HL-60/S4 treated with retinoic acid at 250 ng/mL for 4 days and 3 days (cell line): ENCODE measurements around the gene IL17B.

Experiments used
- in situ Hi-C: fragments of 300-500 bp; cut with MboI; formaldehyde crosslinking; loops from 2 replicates; pipeline ENCODE4 v1.7.0; 2022; ENCODE audit warnings: low sequenced_read_pairs

Gene IL17B

DNA sequence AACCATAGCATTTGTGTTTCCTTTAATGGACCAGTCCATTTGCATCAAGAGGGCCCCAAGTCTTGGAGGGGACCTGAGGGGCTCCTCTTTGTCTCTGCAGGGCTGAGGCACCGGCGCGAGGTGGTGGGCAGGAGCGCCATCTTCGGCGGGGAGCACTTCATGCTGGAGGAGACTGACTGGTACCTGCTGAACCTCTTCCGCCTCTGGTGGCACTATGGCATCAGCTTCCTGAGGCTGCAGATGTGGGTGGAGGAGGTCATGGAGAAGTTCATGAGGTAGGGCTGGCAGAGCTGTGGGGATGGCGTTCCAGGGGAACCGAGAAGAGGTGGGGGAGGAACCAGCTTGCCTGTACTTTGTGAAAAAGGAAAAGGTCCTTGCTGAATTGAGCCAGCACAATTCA is 15.2 kb downstream of the IL17B start:
- in situ Hi-C loops = no loop called here

DNA sequence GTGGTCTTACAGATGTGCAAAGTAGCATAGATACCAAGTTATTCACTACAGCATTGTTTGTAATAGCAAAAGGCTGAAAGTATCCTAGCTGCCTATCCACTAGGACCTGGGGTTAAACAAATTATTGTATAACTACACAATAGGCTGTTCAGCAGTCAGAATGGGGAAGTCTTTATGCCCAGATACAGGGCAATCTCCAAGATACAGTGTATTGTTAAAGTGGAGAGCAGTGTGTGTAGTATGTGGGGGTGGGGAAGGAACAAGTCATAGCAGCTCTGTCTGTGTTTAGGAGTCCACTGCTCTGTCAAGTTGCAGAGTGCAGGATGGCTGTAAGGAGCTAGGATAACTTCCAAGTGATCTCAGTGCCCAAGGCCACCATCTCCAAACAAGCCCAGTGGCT is 15.7 kb downstream of the IL17B start:
- in situ Hi-C loops = no loop called here

DNA sequence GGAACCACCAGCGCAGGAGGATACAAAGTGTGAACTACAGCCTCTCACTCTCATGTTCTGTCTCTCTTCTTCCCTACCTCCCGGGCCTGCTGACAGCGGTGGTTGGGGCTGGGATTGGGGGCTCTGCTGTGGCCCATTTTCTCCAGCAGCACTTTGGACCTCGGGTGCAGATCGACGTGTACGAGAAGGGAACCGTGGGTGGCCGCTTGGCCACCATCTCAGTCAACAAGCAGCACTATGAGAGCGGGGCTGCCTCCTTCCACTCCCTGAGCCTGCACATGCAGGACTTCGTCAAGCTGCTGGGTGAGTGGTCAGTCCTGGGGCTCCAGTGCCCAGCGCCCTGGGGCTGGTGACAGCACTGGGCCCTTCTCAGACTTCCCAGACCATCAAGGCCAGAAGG is 16.6 kb downstream of the IL17B start:
- in situ Hi-C loops = no loop called here

DNA sequence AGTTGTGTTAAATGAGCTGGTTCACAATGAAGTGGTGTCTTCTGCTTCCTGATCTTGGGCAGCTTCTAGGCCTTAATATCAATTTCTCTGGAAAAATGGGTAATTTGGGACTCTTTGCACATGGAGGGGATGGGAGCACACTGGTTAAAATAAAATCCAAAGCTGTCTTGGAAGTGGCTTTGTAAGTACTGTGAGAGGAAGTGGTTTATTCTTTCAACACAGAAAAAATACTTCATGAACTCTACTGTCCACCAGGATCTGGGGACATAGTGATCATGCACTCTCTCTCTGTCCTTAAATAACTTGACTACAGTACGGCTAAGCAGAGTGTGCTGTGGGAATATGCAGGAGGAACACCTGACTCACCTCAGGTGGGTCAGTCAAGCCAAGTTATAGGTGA is 18.8 kb downstream of the IL17B start:
- in situ Hi-C loops = no loop called here

DNA sequence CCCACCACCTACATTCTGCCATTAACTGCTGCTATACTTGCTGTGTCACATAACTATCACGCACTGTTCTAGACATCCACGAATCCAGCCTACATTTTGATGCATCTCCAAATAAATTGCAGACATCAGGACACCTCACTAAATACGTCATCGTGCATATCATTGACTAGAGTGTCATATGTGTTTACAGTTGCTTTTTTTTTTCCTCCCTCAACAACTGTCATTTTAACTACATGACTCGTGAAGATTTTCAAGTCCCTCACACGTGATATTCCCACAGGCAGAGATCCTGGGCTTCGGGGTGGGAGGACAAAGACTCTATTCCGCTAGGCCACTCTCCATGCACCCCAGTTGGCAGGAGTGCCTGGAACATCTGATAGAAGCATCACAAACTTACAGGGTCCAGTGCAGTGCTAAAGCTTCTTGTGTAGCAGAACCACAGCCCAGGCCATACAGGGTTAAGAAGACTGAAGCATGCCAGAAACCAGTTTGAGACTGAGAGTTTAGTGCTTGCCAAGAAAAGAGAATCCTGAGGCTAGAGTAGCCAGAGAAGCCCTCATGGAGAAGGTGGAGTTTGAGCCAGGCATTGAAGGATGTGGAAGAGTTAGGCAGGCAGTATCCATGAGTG is 20.1 kb downstream of the IL17B start:
- in situ Hi-C loops = no loop called here

DNA sequence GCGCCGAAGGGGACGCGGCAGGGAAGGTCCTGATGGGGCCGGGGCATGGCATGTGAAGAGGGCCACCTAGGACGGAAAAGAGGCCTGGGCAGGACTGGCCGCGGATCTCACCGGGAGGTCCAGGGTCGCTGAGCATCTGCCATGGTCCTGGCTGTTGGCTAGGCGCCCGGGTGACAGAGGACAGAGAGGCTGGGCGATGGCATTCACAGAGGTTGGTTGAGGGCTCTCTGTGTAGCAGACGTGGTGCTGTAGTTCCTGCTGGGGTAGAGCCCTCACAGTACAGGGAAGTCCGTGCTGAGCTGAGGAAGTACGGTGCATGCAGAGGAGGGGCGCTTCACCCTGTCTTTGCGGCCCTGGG is 20.8 kb downstream of the IL17B start:
- in situ Hi-C loops = no loop called here

DNA sequence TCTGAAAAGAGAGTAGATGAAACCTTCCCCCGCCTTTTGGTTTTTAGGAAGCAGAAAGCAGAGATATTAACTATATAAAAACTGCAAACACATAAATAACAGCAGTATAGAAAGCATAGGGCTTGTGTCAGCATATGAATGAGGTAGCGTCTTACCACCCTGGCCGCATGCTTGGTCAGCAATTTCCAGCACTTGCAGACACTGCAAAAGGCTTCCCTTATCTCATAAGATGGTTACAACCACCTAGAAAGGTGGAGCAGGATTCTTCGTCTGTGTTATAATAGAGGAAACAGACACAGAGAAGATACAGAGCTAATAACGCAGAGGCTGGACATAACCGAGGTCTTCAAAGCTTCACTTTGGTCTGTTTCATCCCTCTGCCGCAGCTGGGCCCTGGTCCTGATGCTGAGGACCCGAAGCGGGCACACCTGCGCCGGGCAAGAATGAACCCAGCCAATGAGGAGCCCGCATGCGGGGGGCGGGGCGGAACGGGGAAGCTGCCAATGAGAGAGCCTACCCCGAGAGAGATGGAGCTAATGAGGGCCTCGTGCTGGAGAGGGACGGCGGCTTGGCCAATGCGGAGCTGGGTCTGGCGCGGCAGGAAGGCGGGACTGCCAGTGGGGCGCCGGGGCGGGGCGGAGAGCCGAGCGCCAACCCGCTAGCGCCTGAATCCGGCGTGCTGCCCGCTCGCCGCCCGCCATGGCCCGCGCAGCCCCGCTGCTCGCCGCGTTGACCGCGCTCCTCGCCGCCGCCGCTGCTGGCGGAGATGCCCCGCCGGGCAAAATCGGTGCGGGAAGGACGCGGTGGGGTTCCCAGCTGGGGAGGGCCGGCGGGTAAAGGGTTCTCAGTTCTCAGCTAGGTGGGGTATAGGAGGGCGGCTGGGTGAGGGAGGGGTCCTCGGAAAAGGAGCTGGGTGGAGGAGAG is 21.5 kb downstream of the IL17B start, which contains the start of gene PCYOX1L:
PCYOX1L (plus strand) TSS at position 677 of the 924 bp plus-strand sequence; CDS start at position 700, 23 bp downstream.
- in situ Hi-C loops = no loop called here

DNA sequence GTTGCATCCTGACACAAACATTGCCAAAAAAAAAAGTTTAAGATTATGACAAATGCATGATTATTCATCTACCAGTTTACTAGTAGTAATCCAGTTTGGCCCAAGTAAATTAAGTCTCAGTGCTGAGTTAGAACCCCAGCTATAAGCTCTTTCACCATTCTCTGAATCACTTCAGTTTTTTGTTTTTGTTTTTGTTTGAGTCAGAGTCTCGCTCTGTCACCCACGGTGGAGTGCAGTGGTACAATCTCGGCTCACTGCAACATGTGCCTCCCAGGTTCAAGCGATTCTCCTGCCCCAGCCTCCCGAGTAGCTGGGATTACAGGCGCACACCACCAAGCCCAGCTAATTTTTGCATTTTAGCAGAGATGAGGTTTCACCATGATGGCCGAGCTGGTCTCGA is 22.7 kb downstream of the IL17B start:
- in situ Hi-C loops = no loop called here

DNA sequence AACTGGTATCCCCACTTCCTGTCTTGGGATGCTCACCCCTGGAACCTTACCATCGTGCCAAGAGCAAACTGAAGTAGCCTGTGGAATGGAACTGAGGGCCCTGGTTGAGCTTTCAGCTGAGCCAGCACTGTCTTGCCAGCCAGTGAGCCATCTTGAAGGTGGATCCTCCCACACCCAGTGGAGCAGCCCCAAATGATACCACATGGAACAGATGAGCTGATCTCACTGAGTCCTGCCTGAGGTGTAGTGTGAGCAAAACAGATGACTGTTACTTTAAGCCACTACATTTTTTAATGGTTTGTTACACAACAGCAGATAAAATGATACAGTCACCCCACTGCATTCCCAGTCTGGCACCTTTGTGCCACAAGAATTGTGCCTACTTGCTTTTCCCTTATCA is 23.4 kb downstream of the IL17B start:
- in situ Hi-C loops = no loop called here

DNA sequence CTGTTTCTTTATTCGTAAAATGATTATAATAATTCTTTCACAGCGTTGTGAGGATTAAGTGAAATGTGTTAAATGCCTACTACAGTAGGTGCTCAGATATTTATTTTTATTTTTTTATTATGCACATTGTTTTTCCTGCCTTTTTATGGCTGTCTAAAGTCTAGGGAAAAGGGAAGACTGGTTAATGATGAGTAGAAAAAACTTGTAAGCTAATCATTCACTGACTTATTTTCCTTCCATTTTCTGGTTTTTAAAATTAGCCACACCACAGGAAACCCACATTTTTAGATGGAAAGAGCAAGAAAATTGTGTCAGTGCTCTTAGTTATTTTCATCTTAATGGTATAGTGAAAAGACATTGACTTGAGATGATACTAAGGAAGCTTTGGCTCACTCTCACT is 25.2 kb downstream of the IL17B start:
- in situ Hi-C loops = no loop called here

DNA sequence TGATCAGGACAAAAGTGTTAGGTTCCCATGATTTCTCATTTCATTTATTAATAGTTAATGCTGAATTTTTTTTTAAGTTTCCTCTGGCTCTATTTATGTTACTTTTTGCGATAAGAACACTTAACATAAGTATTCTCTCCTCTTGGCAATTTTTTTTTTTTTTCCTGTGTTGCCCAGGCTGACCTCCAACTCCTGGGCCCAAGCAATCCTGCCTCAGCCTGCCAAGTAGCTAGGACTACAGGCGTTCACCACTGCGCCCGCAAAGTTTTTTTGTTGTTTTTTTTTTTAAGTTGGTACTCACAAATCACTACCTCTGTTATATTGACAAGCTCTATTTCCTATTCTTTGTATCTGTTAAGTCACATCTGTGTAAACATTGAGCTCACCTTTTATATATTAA is 26.9 kb downstream of the IL17B start:
- in situ Hi-C loops = no loop called here

DNA sequence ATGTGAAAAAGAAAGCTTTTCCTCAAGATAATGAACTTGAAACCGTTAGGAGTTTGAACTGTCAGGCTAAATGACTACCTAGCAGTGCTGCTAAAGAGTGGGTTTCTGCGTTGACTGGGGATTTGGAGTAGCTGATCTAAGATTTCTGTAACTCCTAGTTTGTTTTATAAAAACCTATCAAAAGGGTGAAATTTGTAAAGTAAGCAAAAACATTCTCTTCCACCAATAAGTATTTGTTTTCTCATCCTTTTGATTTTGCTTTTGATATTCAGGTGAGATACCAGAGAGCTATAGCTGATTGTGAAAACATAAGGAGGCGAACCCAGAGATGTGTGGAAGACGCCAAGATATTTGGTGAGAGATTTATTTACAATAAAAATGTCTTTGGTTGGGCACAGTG is 29.7 kb downstream of the IL17B start:
- in situ Hi-C loops = no loop called here

DNA sequence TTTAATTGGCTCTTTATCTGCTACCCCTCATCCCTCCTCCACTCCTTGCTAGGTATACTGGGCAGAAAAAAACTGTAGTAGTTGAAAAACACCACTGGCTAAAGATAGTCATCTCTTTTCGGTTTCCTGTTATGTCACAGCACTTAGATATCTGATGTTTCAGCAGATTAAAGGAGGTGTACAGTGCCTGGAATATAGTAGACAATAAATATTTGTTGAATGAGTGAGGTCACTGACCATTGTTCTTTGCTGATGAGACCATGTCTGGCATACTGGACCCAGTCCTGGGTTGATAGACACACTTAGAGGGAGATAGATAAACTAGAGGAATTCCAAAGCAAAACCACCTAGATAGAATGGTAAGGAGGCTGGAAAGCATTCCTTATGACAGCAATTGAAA is 30.6 kb downstream of the IL17B start:
- in situ Hi-C loops = no loop called here

DNA sequence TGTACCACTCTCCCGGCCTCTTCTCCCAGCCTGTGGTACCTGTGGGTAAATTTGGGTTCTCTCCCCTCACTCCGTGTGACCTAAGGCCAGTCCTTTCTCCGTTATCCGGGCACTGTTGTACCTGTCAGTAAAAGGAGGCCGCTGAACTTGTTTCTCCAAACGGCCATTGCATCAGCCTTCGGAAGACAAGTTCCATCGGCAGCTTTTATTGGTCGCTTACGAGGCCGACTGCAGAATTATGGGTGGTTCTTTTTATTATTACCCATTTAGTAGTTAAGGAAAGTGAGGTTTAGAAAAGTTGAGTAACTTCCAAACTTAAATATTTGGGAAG is 33.2 kb downstream of the IL17B start:
- in situ Hi-C loops = no loop called here

DNA sequence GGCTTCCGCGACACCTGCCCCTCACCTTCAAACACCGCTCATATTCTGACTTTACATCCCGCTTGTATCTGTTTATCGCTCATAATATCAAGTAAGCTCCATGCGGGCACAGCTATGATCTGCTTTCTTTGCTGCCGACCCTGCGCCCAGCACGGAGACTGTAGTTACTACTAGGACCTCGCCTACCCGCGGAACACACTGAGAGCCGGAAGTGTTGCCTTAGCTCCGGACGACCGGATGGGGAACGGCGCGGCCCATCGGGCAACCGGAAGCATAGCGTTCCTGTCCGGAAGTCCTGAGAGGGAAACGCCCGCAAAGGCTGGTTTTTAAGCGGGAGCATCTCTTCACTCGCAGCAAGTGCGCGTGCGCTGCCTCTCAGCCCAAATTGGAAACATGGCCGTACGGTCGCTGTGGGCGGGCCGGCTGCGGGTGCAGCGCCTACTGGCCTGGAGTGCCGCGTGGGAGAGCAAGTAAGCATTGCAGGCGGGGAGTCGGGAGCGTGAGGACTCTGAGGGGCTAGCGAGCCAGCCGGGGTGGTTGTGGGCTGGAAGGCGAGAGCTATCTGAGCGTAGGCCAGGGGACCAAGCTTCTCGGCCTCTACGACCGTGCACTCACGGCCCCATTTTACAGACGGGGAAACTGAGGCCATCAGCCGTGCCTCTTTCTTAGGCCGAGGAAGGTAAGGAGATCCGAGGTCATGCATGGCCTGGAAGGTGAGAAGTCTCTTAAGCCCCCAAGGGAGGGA is 33.8 kb downstream of the IL17B start, which contains the start of gene GRPEL2:
GRPEL2 (plus strand) TSS at position 353 of the 745 bp plus-strand sequence; CDS start at position 394, 41 bp downstream.
- in situ Hi-C loops = no loop called here

DNA sequence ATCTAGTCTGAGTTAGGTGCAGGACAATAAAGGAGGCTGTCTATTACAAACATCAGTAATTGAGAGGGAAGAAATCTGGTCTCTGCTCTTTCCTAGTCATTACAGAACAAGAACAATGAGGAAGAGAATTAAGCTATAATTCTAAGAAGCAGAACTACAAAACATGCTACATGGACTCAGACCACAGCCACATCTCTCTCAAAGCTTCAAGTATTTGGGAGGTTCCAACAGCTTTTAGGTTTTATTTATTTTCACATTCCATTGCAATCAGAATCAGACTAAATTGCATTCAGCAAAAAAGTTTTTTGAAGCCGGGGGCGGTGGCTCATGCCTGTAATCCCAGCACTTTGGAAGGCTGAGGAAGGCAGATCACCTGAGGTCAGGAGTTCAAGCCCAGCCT is 34.9 kb downstream of the IL17B start:
- in situ Hi-C loops = no loop called here

DNA sequence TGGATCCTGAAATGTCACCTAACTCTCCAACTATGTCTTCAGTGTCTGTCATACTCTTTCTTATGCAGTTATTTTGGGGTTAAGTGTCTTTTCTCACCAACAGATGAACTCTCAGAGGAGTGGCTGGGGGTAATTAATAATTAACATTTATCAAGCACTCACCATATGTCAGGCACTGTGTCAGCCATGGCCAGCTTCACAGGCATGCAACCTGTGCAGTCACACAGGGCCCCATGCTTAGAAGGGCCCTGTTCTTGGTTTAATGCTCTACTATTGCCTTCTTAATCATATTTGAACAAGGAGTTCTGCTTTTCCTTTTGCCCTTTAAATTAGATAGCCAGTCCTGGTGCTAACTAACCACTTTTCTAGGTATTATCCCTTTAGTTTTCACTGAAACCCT is 37.2 kb downstream of the IL17B start:
- in situ Hi-C loops = no loop called here

DNA sequence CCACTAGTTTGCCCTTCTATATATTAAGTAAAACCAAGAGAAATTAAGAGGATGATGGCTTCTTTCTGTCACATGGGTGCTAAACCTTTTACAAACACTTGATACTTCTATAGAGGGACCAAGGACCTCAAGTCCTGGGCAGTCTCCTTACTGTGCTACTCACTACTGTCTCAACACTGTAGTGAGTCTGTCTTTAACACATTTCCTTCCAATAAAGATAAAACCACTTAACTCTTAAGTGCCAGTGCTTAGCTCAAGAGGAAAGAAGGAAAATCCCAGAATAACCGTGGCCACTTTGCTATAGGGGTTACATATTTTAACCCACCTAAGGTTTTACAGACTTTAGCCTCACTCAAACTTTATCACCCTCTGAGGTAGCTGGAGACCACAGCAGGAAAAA is 38.2 kb downstream of the IL17B start:
- in situ Hi-C loops = no loop called here

DNA sequence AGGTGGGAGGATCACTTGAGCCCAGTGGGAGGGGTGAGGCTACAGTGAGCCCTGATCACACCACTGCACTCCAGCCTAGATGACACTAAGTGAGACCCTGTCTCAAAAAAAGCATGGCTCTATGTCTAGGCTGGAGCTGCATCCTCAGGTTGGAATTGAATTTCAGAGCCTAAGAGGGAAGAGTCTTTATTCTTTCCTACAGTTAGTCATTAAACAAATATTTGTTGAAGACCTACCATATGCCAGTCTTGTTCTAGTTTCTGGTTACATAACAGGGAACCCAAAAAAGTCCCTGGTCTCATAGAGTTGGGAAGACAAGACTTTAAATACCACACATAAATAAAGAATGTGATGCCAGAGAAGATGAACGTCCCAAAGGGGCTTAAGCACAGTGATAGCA is 40.7 kb downstream of the IL17B start:
- in situ Hi-C loops = no loop called here

DNA sequence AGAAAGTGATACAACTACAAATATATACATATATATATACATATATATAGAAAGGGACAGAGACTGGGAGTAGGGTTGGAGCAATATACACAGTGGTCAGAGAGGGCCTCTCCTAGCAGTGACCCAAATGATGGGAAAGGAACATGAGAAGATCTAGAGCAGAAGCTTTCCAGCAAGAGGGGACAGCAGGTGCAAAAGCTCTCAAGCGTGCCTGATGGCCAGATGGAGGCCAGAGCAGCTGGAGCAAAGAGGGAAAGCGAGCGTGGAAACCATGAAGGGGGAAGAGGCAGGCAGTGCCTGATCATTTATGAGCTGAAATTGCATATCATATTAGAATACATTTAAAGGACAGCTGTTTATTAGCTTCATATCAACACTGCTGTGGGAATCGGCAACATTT is 41.4 kb downstream of the IL17B start:
- in situ Hi-C loops = no loop called here

DNA sequence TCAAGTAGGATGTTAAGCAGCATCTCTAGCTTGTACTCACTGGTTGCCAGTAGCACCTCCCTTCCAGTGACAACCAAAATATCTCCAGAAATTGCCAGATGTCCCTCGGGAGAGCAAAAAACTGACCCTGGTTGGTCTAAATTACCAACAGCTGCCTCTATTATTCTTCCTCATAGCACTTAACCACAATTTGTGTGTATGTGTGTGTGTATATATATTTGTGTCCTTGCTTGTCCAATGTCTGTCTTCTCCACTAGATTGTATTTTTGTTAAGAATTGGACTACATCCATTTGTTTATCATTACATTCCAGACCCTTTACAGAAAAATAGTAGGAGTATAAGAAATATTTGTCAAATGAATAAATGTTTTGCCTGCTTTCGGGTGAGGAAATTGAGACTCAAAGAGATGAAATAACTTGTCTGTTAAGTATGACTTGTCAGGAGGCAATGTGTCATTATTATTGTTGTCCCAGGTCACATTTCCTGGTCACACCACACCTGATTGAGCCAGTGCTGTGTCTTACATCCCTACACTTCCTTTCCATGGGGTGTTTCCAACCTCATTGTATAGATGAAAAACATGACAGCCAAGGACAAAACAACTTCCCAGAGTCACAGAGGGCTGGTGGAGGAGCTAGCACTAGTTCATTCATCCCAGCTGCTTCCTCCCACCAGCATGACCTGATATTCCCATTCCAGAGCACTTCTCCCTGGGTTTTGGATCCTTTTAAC is 45.2 kb downstream of the IL17B start:
- in situ Hi-C loops = no loop called here
